Right cardiac atrium (tissue), 5 donors: ENCODE data around the gene EFCAB6. TPM values are rescaled to one million over a fixed set of nuclear protein-coding genes. Genes with fewer than 3 reads are reported as not detected.

ENCODE experiments used
- ATAC-seq, 2 donors: fragments of 200-7000 bp; cut with Tn5 transposase; one replicate each; pipeline versions ENCODE4 v1.8.0 to v1.9.1; 2020; ENCODE audit warnings: moderate library complexity in 2 of 2, mild to moderate bottlenecking in 1 of 2
- DNase-seq, 3 donors: peaks; one replicate each; pipeline ENCODE4 v3.0.0-alpha.2; 2020
- H3K27ac ChIP-seq: one replicate; pipeline ENCODE4 v1.5.1; 2013; ENCODE audit warnings: mild to moderate bottlenecking, low read length, control low read depth, moderate library complexity
- H3K27me3 ChIP-seq: one replicate; pipeline ENCODE4 v1.6.1; 2013; ENCODE audit not compliant: control insufficient read depth, insufficient read depth
- H3K4me1 ChIP-seq: one replicate; pipeline ENCODE4 v1.6.1; 2013; ENCODE audit warnings: low read length; ENCODE audit not compliant: control insufficient read depth, insufficient read depth
- H3K4me3 ChIP-seq: one replicate; pipeline ENCODE4 v1.5.1; 2013; ENCODE audit warnings: low read length, control low read depth
- H3K9me3 ChIP-seq: one replicate; pipeline ENCODE4 v1.6.1; 2013; ENCODE audit warnings: low read length; ENCODE audit not compliant: control insufficient read depth
- WGBS: extraction: QIAGEN DNeasy Blood & Tissue Kit; methylation state at CpG from one replicate; pipeline ENCODE4 v1.1.7; 2013; 5-methylcytosine and 5-hydroxymethylcytosine counted together
- intact Hi-C, 4 donors: fragments of 100-400 bp; cut with DNase I; formaldehyde crosslinking; loops; one replicate each; pipeline versions ENCODE4 v1.11.0 to v1.14.0; 2022 to 2023
- polyA plus RNA-seq: library from polyadenylated mRNA; stranded (reverse); fragments of 200-250 nt; gene quantifications from one replicate; pipeline ENCODE4 v1.2.3, GENCODE V29; 2013
- total RNA-seq, 4 donors: library from RNA; stranded (reverse); fragmentation: NEBNext Ultra II Directional; extraction: Animal tissue kit (Norgen Biotek cat#: 25700); gene quantifications; one replicate each; pipeline ENCODE4 v1.2.1, GENCODE V29; 2021
- donor health status: healthy with polysubstance abuse.
- donor health status: DM: no; HTN: yes; CAD: no.
- donor health status: DM: no; HTN: no; CAD: no.
- donor health status: DM: no; HTN: yes; CAD: no; lungs with severe emphysema.
- donor health status: DM: yes; HTN: yes; CAD: no.

The EFCAB6 gene
- total and polyA plus RNA-seq, 5 donors: 0.70 to 3.4 (median 1.8) TPM

DNA sequence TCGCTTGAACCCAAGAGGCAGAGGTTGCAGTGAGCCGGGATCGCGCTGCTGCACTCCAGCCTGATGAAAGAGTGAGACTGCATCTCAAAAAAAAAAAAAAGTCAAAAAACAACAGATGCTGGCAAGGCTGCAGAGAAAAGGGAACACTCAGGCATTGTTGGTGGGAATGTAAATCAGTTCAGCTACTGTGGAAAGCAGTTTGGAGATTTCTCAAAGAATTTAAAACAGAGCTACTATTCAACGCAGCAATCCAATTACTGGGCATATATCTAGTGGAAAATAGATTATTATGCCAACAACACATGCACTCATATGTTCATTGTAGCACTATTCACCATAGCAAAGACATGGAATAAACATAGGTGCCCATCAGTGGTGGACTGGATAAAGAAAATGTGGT, 89.7 kb downstream of the EFCAB6 start:
- DNase-seq: no peak
- WGBS: 74% methylated on average over 5 of the region's 5 CpGs
- no peaks in the 10 kb centered on the region for H3K9me3 ChIP-seq

DNA sequence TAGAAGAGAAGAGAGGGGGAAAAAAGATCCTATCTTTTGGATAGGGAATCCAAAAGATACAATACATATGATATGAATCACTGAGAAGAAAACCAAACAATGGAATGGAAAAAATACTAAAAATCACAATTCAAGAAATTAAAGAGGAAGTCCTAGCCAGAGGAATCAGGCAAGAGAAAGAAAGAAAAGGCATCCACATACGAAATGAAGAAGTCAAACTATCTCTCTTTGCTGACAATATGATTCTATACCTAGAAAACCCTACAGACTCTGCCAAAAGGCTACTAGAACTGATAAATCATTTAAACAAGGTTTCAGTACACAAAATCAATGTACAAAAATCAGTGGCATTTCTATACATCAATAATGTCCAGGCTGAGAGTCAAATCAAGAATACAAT, 91.4 kb downstream of the EFCAB6 start:
- no peak for DNase-seq
- H3K27ac ChIP-seq: no peak overlapping the region
- no peaks in the 10 kb centered on the region for H3K27me3 ChIP-seq
- intact Hi-C loops: no loop called here
- 70% methylated on average over 1 of the region's 1 CpG for WGBS
- H3K9me3 ChIP-seq: no peaks in the 10 kb centered on the region
- H3K4me1 ChIP-seq: peaks cover 2% of the 10 kb centered on the region
- no peak for ATAC-seq
- H3K4me3 ChIP-seq: no peak overlapping the region

More for the DNA sequence above, 89.7 kb downstream of the EFCAB6 start:
- no peak overlapping the region for H3K4me3 ChIP-seq
- no peak for ATAC-seq
- no peak overlapping the region for H3K27ac ChIP-seq
- peaks cover 2% of the 10 kb centered on the region for H3K4me1 ChIP-seq
- intact Hi-C loops: no loop called here
- H3K27me3 ChIP-seq: no peaks in the 10 kb centered on the region

DNA sequence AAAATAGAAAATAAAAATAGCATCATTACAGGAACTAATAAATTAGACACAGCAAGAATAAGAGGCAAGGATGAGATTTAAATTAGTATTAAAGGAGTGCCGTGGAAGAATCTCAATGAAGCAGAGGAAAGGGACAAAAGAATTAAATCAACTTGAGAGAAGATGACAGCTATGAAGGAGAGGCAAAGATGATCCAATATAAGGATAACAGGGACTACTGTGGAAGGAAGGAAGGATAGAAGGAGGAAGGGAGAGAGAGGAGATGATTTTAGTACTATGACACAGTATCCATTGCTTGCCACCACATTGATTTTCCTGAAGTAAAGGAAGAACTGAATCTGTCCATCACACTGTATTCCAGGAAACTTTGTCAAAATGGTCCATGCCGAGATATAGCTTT, 98.0 kb downstream of the EFCAB6 start:
- WGBS: 92% methylated on average over 2 of the region's 2 CpGs

DNA sequence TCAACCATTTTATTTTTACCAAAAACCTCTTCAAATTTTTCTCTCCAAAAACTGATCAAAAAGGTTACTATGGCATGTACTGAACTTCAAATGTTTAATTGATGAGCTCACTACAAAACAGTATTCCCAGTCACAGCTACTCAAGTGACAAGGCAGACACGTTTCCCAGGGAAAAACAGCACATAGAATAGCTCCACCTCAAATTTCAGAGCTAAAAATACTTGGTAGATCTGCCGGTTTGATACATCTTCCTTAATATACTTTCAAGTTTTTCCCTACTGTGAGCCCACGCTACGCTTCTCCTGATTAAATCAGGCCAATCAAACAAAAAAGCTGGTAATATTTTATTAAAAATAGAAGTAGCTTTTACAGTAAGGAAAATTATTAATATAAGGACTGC, 100.4 kb downstream of the EFCAB6 start:
- H3K9me3 ChIP-seq: no peaks in the 10 kb centered on the region
- 74% methylated on average over 4 of the region's 4 CpGs for WGBS
- no peaks in the 10 kb centered on the region for H3K27me3 ChIP-seq
- DNase-seq (no peak), ATAC-seq (no peak)
- intact Hi-C loops: no loop called here
- no peak overlapping the region for H3K27ac ChIP-seq
- H3K4me1 ChIP-seq: no peaks in the 10 kb centered on the region
- no peak overlapping the region for H3K4me3 ChIP-seq

More for the DNA sequence above, 98.0 kb downstream of the EFCAB6 start:
- H3K9me3 ChIP-seq: no peaks in the 10 kb centered on the region
- H3K4me1 ChIP-seq: no peaks in the 10 kb centered on the region
- DNase-seq: no peak
- no peaks in the 10 kb centered on the region for H3K27me3 ChIP-seq
- H3K27ac ChIP-seq: no peak overlapping the region
- no peak overlapping the region for H3K4me3 ChIP-seq
- ATAC-seq: no peak
- intact Hi-C loops: no loop called here

DNA sequence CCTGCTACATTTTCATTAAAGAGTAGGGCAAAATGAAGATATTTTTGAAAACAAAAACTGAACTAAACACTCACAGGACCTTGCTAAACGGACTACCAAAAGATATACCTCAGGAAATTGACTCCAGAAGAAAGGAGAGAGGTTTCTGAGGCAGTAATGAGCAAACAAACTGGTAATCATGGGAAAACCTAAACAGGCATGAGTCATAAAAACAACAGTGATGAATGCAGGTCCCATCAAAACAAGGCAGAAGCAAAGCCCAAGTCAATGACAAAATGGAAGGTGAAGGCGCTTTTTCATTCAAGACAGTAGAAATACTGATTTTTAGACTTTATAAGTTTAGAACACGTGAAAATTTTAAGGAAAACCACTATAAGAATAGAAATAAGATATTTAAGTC, 104.5 kb downstream of the EFCAB6 start:
- peaks cover 1% of the 10 kb centered on the region for H3K9me3 ChIP-seq
- DNase-seq (no peak), ATAC-seq (no peak)
- 86% methylated on average over 3 of the region's 3 CpGs for WGBS
- H3K4me3 ChIP-seq: no peak overlapping the region
- H3K4me1 ChIP-seq: no peaks in the 10 kb centered on the region
- no peaks in the 10 kb centered on the region for H3K27me3 ChIP-seq
- no peak overlapping the region for H3K27ac ChIP-seq
- intact Hi-C loops: no loop called here

DNA sequence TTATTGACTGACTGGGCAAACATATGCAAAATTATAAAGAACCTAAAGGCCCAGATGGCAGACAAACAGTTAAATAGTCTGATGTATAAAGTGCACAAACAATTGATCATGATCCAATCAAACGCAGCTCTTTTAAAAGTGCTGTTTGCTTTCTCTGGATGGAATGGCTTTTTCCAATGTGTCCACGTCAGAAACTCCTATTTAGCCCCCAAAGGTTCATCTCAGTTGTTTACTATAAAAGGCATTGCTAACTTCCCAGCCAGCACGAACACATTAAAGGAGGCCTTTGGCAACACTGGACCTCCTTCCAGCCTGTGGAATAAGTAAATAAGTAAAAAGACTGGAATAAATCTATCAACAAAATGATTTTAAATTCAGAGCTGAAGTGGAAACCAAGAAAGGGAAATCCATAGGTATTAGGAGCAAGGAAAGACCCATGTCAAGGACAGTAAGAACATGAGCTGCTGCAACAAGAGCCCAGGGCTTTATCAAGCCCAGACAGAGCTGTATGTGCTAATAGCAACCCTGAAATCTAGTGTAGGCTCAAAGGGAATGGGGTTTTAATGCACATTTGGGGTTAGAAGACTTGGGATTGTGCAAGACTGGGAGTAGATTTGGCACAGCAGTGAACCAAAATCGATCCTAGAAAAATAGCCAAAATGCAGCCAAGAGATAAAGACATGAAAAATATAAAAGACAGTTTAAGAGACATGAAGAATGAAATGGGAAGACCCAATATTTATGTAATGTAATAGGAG, 105.4 kb downstream of the EFCAB6 start:
- 73% methylated on average over 4 of the region's 4 CpGs for WGBS
- no peaks in the 10 kb centered on the region for H3K4me1 ChIP-seq
- no peak for ATAC-seq
- no peak overlapping the region for H3K4me3 ChIP-seq
- DNase-seq: no peak
- H3K27me3 ChIP-seq: no peaks in the 10 kb centered on the region
- no peak overlapping the region for H3K27ac ChIP-seq
- intact Hi-C loops: no loop called here
- H3K9me3 ChIP-seq: peaks cover 1% of the 10 kb centered on the region

DNA sequence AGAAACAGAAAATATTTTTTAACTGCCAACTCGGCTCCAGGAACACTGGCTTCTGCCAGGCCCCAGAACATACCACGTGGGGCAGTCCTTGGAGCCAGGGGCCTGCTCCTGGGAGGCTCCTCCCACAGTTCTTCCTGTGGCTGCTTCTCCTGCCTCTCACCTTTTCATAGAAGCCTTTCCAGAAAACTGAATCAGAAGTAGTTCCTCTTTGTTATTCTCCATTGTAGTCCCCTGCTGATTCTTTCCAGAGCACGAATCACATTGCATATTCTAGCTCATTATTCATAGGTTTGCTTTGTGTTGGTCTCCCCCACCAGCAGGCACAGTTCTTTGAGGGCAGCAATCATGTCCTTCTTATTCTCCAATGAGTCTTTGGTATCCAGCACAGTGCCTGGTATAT, 106.0 kb downstream of the EFCAB6 start:
- intact Hi-C loops: no loop called here
- ATAC-seq (no peak), DNase-seq (no peak)
- Histone ChIP-seq H3K4me1 (no peaks in the 10 kb centered on the region), H3K4me3 (no peak overlapping the region), H3K27ac (no peak overlapping the region), H3K27me3 (no peaks in the 10 kb centered on the region), H3K9me3 (peaks cover 1% of the 10 kb centered on the region)
- WGBS: 56% methylated on average over 3 of the region's 3 CpGs

DNA sequence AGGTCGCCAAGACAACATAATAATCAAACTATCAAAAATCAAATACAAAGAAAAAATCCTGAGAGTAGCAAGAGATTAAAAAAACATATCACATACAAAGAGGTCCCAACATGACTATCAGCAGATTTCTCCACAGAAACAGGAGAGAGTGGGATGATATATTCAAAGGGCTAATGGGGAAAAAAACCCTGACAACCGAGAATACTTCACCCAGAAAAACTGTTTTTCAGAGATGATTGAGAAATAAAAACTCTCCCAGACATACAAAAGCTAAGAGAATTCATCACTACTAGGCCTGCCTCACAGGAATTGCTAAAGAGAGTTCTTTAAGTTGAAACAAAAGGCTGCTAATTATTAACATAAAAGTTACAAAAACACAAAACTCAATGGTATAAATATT, 108.1 kb downstream of the EFCAB6 start:
- ATAC-seq (no peak), DNase-seq (no peak)
- Histone ChIP-seq H3K4me1 (no peaks in the 10 kb centered on the region), H3K4me3 (no peak overlapping the region), H3K27me3 (no peaks in the 10 kb centered on the region), H3K9me3 (peaks cover 1% of the 10 kb centered on the region), H3K27ac (no peak overlapping the region)
- intact Hi-C loops: no loop called here
- 80% methylated on average over 2 of the region's 2 CpGs for WGBS

DNA sequence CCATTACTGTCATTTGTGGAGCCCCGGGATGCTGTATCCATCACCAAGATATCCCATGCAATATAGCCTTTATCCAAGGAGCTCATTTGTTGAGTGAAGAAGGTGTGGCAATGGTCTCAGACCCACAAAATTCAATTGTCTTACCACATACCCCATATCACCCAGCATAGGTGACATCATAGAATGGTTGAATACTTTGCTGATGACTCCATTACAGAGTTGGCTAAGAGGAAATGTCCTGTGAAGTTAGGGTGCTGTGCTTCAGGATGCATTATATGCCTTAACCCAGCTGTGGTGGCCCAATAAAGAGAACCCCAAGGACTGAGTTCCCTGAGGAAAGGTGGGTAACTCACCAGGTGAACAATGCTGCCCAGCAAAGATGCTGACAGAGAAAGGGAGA, 113.7 kb downstream of the EFCAB6 start:
- Histone ChIP-seq H3K27ac (no peak overlapping the region), H3K4me1 (no peaks in the 10 kb centered on the region), H3K27me3 (no peaks in the 10 kb centered on the region), H3K4me3 (no peak overlapping the region), H3K9me3 (peaks cover 1% of the 10 kb centered on the region)
- no peak for ATAC-seq
- intact Hi-C loops: no loop called here
- 100% methylated on average over 1 of the region's 1 CpG for WGBS
- DNase-seq: no peak

DNA sequence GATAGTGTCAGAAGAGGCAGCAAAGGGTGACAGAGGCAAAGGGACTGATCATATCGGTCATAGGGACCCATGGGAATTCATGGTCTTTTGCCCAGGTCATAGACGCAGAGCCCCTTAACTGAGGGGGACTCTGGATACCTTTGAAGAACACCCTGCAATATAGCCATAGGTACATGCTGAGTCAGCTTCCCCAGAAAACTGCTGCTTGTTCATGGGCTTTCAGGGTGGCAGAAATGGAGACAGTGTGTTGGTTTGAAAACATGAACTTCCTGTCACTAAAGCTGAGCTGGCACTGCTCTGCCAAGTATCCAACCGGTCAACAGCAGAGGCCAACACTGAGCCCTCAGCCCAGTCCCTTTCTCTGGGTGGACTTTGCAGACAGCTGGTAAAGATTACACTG, 114.2 kb downstream of the EFCAB6 start:
- intact Hi-C loops: no loop called here
- DNase-seq: no peak
- H3K27ac ChIP-seq: no peak overlapping the region
- 72% methylated on average over 3 of the region's 3 CpGs for WGBS
- no peaks in the 10 kb centered on the region for H3K9me3 ChIP-seq
- ATAC-seq: no peak
- H3K4me1 ChIP-seq: no peaks in the 10 kb centered on the region
- no peak overlapping the region for H3K4me3 ChIP-seq
- no peaks in the 10 kb centered on the region for H3K27me3 ChIP-seq

DNA sequence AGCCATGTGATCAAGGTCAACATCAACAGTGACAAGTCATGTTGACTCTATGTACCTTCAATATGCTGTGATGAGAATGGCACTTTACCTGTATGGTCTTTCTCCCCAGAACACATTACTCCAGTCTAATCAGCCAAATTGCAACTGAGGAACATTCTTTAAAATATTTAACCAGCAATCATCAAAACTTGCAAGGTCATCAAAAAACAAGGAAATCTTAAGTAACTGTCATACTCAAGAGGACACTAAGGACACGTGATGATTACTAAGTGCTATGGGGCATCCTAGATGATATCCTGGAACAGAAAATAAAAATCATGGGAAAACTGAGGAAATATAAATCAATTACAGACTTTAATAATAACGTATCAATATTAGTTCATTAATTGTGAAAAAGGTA, 118.9 kb downstream of the EFCAB6 start:
- no peak for DNase-seq
- no peak overlapping the region for H3K27ac ChIP-seq
- ATAC-seq: no peak
- no peaks in the 10 kb centered on the region for H3K4me1 ChIP-seq
- H3K27me3 ChIP-seq: no peaks in the 10 kb centered on the region
- 88% methylated on average over 2 of the region's 2 CpGs for WGBS
- H3K9me3 ChIP-seq: no peaks in the 10 kb centered on the region
- intact Hi-C loops: no loop called here
- H3K4me3 ChIP-seq: no peak overlapping the region

DNA sequence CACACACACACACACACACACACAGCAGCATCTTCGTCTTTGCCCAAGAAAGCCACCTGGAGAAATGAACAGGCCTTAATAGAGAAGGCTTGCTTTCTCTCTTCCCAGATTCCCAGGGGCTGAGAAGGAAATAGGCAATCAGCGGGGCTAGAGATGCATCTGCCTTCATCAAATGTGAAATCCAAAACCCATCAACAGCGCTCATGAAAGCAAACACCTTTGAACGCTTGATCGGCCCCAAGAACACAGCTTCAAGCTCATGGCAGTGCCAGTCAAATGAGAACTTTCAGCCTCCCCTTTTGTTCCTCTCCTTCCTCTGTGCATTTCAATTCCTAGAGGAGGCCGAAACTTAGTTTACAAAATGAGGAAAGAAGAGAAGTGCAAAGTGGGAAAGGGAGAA, 122.7 kb downstream of the EFCAB6 start:
- no peaks in the 10 kb centered on the region for H3K27me3 ChIP-seq
- intact Hi-C loops: no loop called here
- no peak overlapping the region for H3K27ac ChIP-seq
- no peak overlapping the region for H3K4me3 ChIP-seq
- no peak for DNase-seq
- no peaks in the 10 kb centered on the region for H3K9me3 ChIP-seq
- ATAC-seq: no peak
- 93% methylated on average over 6 of the region's 6 CpGs for WGBS
- no peaks in the 10 kb centered on the region for H3K4me1 ChIP-seq
